Measurements from ENCODE around the gene BCL11B.

Gene BCL11B

DNA sequence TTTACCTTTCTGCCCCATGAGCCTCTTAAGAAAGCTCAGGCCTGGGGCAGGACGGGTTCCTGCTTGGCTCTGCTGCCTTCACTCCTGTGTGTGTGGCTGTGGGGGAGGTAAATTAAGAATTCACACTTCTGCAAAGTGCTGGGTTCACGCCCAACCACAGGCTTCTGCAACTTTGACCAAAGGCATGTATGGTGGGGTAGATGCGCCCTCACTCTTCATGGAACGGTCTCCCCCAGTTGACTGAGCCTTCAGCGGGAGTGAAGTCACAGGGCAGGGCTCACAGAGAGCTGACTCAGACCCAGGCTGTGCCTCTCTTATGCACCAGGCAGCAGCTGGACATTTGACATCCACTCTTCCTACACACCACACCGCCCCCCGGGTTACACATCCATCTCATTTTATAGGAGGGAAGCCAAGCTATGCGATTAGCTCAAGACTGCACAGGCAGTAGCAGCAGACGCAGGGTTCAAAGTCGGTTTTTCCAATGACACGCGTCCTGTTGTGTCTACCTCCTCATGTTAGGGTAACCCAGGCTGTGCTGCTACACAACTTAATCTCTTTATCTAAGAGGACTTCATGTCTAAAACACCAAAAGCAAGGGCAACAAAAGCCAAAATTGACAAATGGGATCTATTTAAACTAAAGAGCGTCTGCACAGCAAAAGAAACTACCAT is 15.4 kb upstream of the BCL11B start:
- DNase-seq: no peak

DNA sequence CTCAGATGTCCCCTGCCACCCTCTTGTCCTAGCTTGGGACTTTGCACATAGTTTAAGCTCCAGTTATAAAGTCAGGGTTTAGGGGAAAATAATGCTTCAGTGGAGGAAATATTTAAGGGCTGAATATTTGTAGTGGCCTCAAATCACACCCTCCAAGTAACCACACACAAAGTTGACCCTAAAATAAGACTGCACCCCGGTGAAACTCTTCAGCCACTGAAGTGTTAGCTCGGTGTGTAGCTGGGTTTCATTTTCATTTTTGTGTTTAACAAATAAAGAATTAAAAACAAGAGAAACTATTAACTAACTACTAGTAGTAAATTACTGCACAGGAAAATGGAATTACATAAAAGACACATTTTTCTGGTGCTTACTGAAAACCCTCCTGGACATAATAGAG is 14.8 kb upstream of the BCL11B start:
- no peak for DNase-seq

DNA sequence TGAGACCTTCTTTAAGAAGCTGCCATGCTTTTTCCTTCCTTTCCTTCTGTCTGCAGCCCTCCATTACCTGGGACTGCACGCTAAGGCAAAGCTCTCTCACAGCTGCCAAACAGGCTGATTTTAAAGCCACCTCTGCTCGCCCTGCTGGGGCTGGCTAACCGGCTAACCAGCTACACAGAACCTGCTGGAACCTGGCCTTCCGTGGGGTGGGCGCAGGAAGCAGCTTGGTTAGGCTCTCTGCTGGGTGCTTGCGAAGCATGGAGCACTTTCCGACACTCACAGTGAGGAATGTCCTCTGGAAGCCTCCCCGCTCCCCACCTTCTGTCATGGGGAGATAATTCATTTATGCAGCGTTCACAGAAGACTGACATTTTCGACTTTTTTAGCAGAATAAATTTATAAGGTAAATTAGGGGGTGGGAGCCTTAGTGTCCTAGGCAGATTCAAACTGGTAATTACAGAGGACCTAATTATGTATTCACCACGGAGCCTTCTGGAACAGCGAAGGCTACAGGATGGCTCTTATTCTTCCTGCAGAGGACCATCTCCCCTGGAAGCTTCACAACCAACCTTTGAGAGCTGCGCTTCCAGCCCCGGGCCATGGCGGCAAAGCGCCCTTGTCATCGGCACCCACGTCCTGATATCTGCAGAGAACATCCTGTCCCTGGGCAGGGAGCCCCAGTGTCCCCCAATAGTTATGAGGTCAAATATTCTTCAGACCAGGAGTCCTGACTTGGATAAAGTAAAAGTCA is 12.4 kb upstream of the BCL11B start:
- DNase-seq: no peak

DNA sequence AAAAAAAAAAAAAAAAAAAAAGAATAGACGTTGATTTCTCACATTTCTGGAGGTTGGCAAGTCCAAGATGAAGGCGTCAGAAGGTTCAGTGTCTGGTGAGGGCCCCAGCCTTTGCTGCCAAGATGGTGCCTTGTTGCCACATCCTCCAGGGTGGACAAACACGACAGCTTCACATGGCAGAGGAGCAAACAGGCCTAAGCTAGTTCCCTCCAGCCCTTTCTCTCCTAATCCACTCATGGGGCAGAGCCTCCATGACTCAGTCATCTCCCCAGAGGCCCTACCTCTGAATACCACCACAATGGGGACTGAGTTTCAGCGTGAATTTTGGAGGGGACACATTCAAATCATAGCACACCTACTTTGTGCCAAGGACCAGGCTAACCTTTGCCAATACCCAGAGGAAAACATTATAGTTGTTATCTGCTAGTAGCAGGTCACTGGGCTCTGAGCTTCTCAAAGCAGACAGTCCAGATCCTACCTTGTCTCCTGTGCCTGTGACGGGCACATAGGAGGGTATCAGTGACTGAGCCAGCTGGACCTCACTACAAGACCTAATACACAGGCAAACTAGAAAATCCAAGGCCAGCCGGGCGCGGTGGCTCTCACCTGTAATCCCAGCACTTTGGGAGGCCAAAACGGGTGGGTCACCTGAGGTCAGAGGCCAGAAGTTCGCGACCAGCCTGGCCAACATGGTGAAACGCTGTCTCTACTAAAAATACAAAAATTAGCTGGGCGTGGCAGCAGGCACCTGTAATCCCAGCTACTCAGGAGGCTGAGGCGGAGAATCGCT is 10.5 kb upstream of the BCL11B start:
- DNase-seq: no peak

DNA sequence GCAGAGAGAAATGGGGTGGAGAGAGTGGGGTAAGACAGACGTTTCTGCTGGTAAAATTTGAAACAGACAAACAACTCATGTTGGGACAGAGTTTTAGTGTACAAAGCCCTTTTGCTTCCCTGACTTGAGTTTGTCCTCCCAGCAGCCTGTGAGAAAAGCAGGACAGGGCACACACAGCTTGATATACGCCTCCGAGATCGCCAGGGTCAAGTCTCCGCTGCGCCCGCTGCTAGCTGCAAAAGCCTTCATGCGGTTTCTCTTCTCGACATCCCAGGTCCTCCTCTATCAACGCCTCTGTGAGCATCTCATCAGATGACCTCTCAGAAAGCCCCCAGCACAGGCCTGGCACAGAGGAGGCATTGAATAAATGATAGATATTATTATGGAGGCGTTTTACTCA is 9.4 kb upstream of the BCL11B start:
- DNase-seq: no peak

DNA sequence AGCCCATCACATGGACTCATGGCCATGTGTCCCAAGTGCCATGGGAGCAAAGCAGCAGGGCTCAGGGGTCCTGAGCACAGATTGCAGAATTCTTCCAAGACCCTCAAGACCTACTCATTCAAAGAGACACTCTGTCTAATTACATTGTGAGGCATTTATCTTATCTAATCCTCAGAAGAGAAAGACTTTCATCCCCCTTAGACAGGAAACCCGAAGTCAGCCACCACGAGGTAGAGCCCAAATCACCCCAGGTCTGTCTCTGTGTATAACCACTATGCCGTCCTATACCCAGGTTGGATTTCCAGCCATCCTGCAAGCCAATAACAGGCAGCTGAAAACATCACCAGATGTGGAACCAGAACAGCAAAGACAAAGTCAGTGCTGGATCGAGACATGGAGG is 8.9 kb upstream of the BCL11B start:
- DNase-seq: no peak

DNA sequence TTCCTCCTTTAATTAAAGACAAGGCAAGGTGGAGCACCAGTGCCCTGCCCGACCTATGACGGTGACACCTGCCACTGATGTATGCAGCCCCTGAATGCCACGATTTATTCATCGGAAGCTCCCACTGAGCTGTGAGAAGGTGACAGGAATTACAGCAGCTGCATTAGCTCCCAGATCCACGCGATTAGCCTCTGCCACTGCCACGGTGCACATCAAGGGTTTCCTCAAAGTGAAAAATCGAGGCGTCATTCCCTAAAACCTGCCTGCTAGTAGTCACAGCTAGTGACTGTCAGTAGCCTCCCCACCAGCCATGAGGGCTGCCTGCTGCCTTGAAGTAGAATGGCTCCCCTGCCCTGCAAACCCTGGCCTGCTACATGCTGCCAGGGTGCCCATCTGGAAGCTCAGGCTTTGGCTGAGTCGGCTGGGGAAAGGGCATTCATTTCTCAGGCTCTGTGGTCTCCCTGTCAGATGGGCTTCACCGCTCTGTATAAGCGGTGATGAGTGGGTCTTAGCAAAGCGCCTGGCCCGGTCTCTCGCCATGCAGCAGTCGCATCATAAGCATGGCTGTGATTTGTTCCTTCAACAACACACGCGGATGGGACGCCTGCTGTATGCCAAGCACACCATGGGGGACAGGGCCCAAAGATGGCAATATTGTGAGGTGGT is 8.2 kb upstream of the BCL11B start:
- no peak for DNase-seq

DNA sequence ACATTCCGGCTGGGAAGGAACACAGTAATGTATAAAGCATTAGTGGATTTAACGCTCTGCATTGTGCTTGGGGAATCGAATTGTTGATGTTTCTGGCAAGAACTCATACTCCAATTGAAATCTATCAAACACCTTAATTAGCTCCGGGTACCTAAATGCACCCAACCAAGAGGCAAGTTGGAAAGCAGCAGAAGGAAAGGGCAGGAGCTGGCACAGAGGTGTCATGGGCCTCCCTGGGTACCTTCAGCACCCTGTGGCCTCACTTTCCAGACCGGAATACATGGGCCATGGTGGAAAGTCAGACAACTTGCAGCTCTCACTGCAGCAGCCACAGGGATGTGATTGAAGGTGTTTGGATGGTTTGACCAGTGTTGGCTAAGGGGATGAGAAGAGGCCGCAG is 6.8 kb upstream of the BCL11B start:
- DNase-seq: no peak

DNA sequence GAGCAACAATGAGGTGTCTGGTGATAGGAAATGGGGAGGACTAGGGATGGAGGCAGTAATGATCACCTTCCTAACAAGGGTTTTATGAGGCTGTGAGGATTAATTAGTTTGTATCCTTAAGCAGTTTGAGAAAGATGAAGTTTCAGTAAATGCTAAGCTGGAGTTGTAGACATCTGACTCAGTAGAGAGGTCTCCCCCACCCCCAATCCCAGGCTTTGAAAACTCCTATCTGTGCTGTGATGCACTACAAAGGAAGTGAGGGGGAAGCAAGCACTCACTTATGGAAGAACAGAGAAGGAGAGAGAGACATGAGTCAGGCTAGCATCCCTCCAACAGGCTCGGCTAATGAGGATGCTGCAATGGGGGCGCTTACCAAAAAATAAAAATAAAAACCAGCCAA is 5.5 kb upstream of the BCL11B start:
- peak in 2 of 58 donors; percentile 26 to 44 for DNase-seq

DNA sequence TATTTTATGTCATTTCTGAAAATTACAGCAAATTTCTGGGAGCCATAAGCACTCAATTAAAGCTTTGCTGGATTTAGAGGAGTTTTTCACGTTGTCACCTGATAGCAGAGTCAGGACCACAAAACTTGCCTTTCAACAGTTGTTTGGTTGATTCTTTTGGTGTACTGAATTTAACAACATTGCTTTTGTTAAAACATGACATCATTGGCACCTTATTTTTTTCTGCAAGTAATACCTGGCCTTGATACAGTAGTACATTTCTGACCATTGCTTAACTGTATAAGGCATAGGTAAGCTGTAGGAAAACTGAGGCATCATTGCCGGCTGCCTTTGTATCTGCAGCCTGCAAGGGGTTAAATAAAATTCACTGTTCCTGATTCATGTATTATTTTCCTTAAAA is 4.5 kb upstream of the BCL11B start:
- DNase-seq: no peak

DNA sequence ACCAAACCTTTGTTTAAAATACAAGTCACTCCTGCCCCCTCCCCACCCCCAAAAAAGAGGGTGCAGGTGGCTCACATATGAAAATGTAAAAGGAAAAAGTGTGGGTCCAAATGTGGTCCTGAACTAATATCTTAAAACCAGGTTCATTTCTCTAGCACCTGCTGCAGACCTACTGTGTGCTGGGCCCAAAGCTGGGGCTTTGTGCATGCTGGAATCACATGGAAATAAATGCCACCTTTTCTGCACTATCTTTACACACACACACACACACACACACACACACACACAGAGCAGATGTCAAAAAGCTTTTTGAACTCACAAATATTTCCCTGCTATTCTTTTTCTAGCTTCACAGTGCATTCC is 3.2 kb upstream of the BCL11B start:
- DNase-seq: no peak

DNA sequence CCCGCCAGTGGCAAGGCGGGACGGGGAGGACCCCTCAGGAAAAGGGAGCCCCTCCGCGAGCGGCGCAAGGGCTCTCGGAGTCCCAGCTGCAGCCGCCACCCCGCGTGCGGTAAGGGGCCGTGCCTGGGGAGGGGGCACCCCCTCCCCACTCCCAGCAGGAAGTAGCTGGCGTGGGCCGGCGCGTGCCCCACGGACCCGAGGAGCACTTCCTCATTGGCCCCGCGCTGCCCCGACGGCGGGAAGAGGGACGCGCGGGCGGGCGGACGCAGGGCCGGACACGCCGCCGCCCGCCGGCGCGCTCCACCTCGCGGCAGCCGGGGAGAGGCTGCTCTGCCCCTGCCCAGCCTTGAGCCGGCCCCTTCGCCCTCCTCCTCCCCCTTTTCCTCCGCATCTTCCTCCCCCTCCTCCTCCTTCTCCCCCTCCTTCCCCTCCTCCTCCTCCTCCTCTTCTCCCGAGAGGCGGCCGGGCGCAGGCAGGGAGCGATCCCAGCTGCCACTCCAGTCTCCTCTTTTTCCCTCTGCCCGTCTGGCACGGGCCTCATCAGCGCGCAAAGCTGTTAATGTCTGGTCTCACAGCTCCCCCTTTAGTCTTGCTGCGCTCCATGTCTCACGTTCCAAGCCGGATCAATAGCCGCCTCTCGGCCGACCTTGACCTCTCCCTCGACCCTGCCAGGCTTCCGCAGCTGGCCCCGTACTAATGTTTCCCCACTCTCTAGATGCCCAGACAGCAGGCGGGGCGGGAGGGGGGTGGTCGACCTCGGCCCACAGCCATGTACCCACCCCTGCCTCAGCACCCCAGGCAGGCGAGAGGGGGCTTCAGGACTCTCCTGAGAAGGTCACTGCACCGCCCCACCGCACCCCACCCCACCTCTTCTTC is 2.6 kb upstream of the BCL11B start:
- DNase-seq: peak in 44 of 58 donors; percentile 16 to 77 (median 51)

DNA sequence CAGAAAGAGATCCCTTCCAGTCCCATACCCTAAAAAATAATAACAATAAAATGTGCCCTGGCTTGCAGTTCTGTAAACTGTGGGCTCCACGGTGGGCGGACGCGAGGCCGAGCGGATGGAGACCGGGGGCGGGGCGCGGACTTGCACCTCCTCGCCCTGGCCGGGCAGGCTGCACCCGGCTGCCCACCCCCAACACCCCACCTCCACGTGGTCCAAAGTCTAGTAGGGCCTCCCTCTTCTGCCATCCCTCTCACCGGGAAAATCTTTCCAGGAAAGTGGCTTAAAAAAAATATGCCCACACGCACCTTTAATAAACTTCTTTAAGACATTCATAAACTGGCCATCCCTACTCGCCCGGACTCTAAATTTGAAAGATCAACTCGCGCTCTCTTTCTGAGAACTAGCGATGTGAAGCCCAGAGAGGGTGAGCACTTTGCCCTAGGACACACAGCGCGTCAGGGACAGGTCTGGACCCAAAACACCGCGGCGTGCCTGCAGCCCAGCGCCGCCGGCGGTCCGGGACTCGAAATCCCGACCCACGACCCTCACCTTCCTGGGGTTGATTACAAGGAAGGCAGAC is 1.9 kb upstream of the BCL11B start:
- no peak for DNase-seq

DNA sequence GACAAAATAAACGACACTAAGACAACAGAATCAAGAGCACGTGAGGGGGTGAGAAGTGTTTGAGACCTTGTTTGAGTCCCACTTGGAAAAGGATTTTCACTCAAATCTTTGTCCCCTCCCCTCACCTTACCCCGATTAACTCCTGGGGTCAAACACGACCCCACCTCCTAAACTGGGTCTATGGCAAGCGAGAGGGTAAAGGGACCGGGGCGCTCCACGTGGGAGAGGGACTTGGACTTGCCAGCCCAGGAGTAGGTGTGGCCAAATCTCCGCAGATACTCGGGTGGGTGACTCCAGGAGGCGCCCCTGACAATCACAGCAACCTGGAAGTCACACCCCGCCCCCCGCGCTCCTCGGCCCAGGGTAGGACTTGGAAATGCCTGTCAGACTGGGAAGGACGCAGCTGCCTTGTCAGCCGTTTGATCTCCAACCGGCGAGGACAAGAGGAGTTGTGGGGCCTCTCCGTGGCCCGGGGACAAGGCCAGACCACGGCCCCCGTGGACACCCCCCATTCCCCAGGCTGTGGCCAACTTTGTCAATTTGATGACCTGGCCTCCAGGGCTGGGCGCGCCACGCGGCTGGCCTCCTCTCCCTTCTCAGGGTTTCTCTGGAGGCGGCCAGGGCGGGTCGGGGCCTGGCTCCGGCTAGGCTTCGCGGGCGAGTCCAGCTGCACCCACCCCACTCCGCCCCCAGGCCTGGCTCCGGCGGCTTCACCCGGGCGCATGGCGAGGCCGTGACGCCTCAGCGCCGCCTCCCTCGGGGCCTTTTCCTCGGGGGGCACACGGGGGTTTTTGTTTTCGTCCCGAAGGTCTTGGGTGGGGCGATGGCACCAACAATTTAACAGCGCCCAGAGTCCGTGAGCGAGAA is 1.1 kb upstream of the BCL11B start:
- DNase-seq: no peak

DNA sequence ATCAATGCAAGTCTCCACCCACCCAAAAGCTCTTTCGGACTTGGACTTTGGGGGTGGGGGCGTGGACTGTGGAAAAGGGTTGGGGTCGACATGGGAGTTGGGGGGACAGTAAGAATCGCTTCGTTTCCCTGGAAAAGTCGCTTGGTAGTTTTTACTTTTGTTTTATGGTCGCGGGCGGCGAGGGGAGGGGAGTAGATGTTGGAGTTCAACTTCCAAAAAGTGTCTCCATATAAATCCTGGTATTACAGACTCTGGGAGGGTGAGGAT is 568 bp upstream of the BCL11B start:
- DNase-seq: no peak

DNA sequence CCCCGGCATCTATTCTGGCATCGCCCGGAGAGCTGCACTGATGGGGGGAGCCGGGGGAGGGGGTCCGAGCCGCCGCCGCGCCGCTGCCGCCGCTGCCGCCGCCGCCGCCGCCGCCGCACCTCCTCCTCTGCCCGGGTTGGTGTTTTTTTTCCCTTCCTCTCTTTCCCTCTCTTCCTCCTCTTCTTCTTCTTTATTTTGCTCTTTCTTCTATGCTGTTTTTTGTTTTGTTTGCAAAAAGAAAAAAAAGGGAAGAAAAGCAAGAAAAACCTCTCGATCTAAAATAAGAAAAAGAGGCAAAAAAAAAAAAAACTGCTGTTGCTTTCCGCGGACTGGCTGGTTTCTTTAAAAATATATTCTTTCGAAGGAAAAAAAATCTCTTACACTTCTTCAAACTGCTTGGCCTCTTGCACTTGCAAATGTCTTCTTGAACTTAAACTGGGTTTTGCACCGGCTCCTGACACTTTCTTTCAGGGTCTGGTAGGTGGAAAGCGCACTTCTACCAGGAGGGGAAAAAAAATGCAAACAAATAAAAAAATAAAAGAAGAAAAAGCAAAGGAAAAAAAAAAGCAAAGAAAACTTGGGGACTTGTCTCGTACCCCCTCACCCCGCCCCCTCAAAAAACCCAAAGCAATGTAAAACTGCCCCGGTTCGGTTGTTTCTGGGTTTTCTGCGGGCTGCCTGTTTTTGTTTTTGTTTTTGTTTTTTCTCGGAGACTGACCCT is 616 bp downstream of the BCL11B start:
- no peak for DNase-seq

DNA sequence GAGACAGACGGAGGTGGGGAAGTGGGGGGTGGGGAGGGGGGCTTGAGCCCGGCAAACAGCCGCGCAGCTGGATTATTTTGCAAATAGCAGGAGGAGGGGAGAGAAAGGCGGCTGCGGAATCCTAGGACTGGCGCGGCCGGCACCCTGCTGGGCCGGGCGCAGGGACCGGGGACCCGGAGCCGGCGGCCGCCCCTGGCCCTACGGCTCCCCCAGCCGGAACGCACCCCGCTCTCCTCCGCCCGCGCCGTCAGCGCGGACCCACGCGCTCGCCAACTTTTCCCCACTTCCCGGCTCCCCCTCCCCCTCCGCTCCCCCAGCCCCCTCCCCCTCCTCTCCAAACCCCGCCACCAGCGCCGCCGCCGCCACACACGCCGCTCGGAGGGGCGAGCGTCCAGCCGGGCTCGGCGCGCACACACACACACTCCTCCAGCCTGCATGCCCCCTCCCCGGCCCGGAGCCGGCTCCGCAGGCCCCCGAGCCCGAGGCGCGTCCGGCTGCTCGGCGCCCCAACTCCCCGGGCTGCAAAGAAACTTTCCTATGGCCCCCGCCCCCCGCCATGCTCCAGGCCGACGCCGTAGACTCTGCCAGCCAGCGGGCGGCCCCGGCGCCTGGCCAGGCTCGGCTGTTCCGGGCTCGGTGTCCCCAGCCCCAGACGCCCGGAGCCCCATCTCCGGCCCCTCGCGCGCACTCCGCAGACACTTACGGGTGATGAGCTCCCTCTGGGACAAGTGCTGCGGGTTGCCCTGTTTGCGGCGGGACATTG is 1.4 kb downstream of the BCL11B start:
- DNase-seq: no peak
